MM.1S (cell line): Measurements from ENCODE around the gene RAB31.

ENCODE experiments used
- DNase-seq: peaks from one replicate; pipeline ENCODE4 v3.0.0-alpha.2; 2015
- H2AFZ ChIP-seq: fragments of 300-600 bp; sonication (generic); 2 replicates; pipeline ENCODE4 v1.6.0; 2016; ENCODE audit warnings: antibody characterized with exemption, low read length
- H3F3A ChIP-seq: fragments of 300-600 bp; sonication (generic); 2 replicates; pipeline ENCODE4 v1.6.1; 2016; ENCODE audit warnings: mild to moderate bottlenecking, antibody characterized with exemption, low read length, moderate library complexity, mixed read lengths; ENCODE audit not compliant: insufficient read depth
- H3K27ac ChIP-seq: fragments of 300-600 bp; sonication (generic); 2 replicates; pipeline ENCODE4 v1.5.1; 2016; ENCODE audit warnings: mild to moderate bottlenecking, low read length
- H3K27me3 ChIP-seq: fragments of 300-600 bp; sonication (generic); replicated peaks from 2 replicates; pipeline ENCODE4 v1.6.0; 2016; ENCODE audit warnings: low read length; ENCODE audit not compliant: insufficient read depth
- H3K36me3 ChIP-seq: fragments of 300-600 bp; sonication (generic); replicated peaks from 2 replicates; pipeline ENCODE4 v1.6.1; 2016; ENCODE audit warnings: mild to moderate bottlenecking, low read length, mixed read lengths; ENCODE audit not compliant: insufficient read depth
- H3K4me1 ChIP-seq: fragments of 300-600 bp; sonication (generic); 2 replicates; pipeline ENCODE4 v1.6.1; 2016; ENCODE audit warnings: low read length, mixed read lengths
- H3K4me2 ChIP-seq: fragments of 300-600 bp; sonication (generic); 2 replicates; pipeline ENCODE4 v1.6.0; 2016; ENCODE audit warnings: low read depth, low read length
- H3K4me3 ChIP-seq: fragments of 300-600 bp; sonication (generic); 2 replicates; pipeline ENCODE4 v1.5.1; 2016; ENCODE audit warnings: low read length, mixed read lengths
- H3K79me2 ChIP-seq: fragments of 300-600 bp; sonication (generic); 2 replicates; pipeline ENCODE4 v1.6.1; 2016; ENCODE audit warnings: mixed run types, low read length, mixed read lengths
- H3K9ac ChIP-seq: fragments of 300-600 bp; sonication (generic); 2 replicates; pipeline ENCODE4 v1.6.1; 2016; ENCODE audit warnings: low read length, mixed read lengths
- H3K9me2 ChIP-seq: fragments of 300-600 bp; sonication (generic); replicated peaks from 2 replicates; pipeline ENCODE4 v1.6.1; 2016; ENCODE audit warnings: mild to moderate bottlenecking, low read length, mixed read lengths; ENCODE audit not compliant: insufficient read depth
- H3K9me3 ChIP-seq: fragments of 300-600 bp; sonication (generic); replicated peaks from 2 replicates; pipeline ENCODE4 v1.6.1; 2016; ENCODE audit warnings: mild to moderate bottlenecking, low read length, mixed read lengths; ENCODE audit not compliant: insufficient read depth
- H4K20me1 ChIP-seq: fragments of 300-600 bp; sonication (generic); 2 replicates; pipeline ENCODE4 v1.6.1; 2016; ENCODE audit warnings: mild to moderate bottlenecking, low read length, moderate library complexity, mixed read lengths; ENCODE audit not compliant: insufficient read depth
- CTCF ChIP-seq: fragments of 300-600 bp; sonication (generic); IDR thresholded peaks from 2 replicates; pipeline ENCODE4 v1.5.1; 2016; ENCODE audit warnings: antibody characterized with exemption, low read length, mixed read lengths
- EZH2 ChIP-seq: fragments of 300-600 bp; sonication (generic); optimal IDR thresholded peaks from 2 replicates; pipeline ENCODE3; 2017; ENCODE audit warnings: low read depth, mild to moderate bottlenecking, antibody characterized with exemption, low read length, mixed read lengths
- EZH2phosphoT487 ChIP-seq: fragments of 300-600 bp; sonication (generic); IDR thresholded peaks from 2 replicates; pipeline ENCODE4 v1.6.1; 2018; ENCODE audit warnings: antibody characterized with exemption, low read length

The RAB31 gene

GRCh38 chr18:9871244-9871746 is 163.2 kb downstream of the RAB31 start:
- H2AFZ ChIP-seq, result no peak overlapping the region
- peaks cover 1% of the 10 kb centered on the region for H3F3A ChIP-seq
- no peak for DNase-seq
- TF ChIP-seq EZH2 (no peak), CTCF (no peak), EZH2phosphoT487 (no peak)
- H3K9me3 ChIP-seq, result no peaks in the 10 kb centered on the region
- no peak overlapping the region for H3K4me3 ChIP-seq
- peaks cover 2% of the 10 kb centered on the region; the same call in 1 of the 2 replicates for H3K4me1 ChIP-seq
- no peaks in the 10 kb centered on the region for H3K27me3 ChIP-seq
- H3K79me2 ChIP-seq, result no peaks in the 10 kb centered on the region
- H3K27ac ChIP-seq, result no peak overlapping the region
- H3K9ac ChIP-seq, result no peak overlapping the region
- no peaks in the 10 kb centered on the region for H3K36me3 ChIP-seq
- H3K9me2 ChIP-seq, result no peaks in the 10 kb centered on the region
- no peak overlapping the region for H3K4me2 ChIP-seq
- H4K20me1 ChIP-seq, result no peaks in the 10 kb centered on the region

- H3K4me3 ChIP-seq, result no peak overlapping the region
- H2AFZ ChIP-seq, result no peak overlapping the region
- H3K79me2 ChIP-seq, result no peaks in the 10 kb centered on the region
- H3K9ac ChIP-seq, result no peak overlapping the region
- peaks cover 12% of the 10 kb centered on the region for H3K4me1 ChIP-seq
- DNase-seq, result no peak
- no peaks in the 10 kb centered on the region for H3K9me3 ChIP-seq
- no peak overlapping the region for H3K4me2 ChIP-seq
- peaks cover 17% of the 10 kb centered on the region for H3F3A ChIP-seq
- TF ChIP-seq EZH2phosphoT487 (no peak), EZH2 (no peak), CTCF (no peak)
- H4K20me1 ChIP-seq, result no peaks in the 10 kb centered on the region
- no peak overlapping the region for H3K27ac ChIP-seq
- H3K27me3 ChIP-seq, result no peaks in the 10 kb centered on the region
- no peaks in the 10 kb centered on the region for H3K9me2 ChIP-seq
- H3K36me3 ChIP-seq, result no peaks in the 10 kb centered on the region
These were observed 164.7 kb downstream of the RAB31 start for GRCh38 chr18:9872823-9873222.

GRCh38 chr18:9874728-9875127 is 166.6 kb downstream of the RAB31 start:
- peaks cover 12% of the 10 kb centered on the region for H3K4me1 ChIP-seq

More at GRCh38 chr18:9874728-9875127, 166.6 kb downstream of the RAB31 start:
- Histone ChIP-seq H3K9me2 (no peaks in the 10 kb centered on the region), H3K27ac (no peak overlapping the region), H2AFZ (no peak overlapping the region), H3K27me3 (no peaks in the 10 kb centered on the region), H3K4me2 (no peak overlapping the region), H4K20me1 (no peaks in the 10 kb centered on the region), H3K79me2 (no peaks in the 10 kb centered on the region), H3K4me3 (no peak overlapping the region), H3K9ac (no peak overlapping the region), H3K9me3 (no peaks in the 10 kb centered on the region; the same call in 1 of the 2 replicates), H3F3A (peaks cover 17% of the 10 kb centered on the region), H3K36me3 (no peaks in the 10 kb centered on the region)
- TF ChIP-seq EZH2phosphoT487 (no peak), EZH2 (no peak), CTCF (no peak)
- DNase-seq, result no peak
